GM19240 (cell line): ENCODE measurements around the gene FAM229A.
"Not testable (repeated sequence)": the region's sequence is repeated elsewhere in the genome, so short reads cannot be mapped to it uniquely, and the experiment has no call there.

Experiments used
- DNase-seq: peaks from one replicate; pipeline ENCODE4 v3.0.0; 2011; ENCODE audit warnings: low spot score; ENCODE audit not compliant: insufficient read length

The FAM229A gene

DNA sequence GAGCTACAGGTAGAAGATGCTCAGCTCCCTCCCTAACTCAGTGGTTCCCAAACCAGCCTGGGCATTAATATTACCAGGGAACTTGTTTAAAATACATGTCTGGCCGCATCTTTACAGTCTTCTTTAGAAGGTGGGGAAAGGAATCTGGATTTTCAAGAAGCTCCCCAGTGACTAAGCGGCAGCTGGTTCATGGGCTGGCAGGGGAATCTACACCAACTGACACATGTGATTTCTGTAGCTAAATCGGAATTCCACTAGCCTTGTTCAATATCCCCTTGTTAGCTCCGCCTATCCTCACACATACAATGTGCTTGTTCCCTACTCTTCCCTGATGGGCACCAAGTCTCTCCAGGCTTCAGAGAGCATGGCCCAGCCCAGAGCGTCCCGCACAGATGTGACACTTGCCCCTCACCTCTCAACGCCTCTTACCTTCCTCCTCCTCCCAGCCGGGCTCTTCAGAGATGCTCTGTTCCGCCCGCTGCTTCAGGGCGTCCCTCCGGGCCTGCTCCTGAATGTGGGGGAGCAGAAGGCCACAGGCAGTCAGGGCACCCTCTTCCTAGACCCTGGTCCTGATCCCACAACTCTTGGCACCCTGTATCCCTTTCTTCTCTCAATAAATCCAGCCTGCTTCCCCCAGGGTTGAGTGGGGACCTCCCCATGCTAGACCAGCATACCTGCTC lies 15.4 kb upstream of the FAM229A start:
- DNase-seq = no peak

DNA sequence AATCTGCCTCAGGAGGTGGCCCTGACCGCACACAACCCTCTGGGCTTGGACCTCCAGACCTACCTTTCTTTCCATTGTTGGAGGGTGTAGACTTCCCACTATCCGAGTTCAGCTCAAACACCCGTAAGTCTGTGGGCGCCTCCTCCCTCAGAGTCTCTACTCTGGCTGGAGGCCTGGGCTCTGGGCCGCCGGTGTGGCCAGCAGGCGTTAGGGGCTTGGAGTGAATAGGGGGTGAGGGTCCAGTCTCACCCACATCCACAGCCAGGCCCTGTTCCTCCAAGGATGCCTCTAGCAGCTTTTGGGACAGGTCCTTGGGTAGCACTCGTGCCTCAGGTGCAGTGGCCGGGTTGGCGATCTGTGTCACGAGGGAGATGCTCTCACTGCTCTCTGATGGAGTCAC lies 13.9 kb upstream of the FAM229A start:
- DNase-seq = no peak

DNA sequence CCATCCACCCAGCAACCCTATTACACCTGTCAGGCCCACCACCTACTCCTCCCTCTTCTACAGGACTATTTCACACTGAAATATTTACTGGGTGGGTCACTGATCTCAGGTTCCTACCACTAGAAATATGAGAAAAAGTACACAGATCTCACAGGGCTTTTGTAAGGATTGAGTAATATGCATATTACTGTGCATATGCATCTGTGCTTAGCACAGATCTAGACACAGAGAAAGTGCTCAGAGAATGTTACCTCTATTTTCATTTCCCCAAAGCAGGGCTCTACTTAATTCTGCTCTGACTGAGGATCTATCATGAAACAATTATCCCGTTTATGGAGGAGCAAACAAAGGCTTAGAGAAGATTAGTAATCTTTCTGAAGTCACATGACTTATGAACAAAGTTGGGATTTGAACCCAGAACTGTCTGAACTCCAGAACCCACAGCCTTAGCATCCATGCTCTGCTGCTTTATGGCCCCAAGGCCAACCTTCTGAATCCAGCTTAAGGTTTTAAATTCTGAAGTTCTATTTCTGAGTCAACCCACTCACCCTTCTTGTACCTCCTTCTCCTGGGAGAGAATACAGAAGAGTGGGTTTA lies 11.8 kb upstream of the FAM229A start:
- DNase-seq = no peak

DNA sequence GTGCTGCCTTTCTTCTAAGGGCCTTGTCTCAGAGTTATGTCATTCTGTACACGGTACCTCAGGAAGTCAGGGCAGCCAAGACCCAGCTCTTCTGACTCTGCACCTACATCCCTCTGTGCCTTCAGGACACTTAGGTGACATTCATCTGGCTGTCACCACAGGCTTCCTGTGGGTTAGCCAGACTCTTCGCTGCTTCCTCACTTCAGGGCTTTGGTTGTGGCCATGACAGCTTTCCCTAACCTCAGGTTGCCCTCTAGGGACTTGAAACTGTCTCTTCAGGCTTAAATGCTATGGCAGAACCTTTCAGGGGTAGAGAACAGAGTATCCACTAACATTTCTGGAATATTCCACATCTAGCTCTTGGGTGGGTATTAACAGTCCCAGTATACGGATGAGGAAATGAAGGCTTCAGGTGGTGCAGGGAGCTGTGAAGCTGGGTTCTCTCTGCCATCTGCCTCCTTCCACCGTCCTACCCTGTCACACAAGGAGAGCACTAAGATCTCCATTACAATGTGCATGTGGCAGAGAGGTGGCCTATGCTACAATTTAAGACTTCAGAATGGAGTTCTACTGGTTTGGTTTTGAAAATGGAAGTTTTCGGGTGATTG lies 10.0 kb upstream of the FAM229A start:
- no peak for DNase-seq

DNA sequence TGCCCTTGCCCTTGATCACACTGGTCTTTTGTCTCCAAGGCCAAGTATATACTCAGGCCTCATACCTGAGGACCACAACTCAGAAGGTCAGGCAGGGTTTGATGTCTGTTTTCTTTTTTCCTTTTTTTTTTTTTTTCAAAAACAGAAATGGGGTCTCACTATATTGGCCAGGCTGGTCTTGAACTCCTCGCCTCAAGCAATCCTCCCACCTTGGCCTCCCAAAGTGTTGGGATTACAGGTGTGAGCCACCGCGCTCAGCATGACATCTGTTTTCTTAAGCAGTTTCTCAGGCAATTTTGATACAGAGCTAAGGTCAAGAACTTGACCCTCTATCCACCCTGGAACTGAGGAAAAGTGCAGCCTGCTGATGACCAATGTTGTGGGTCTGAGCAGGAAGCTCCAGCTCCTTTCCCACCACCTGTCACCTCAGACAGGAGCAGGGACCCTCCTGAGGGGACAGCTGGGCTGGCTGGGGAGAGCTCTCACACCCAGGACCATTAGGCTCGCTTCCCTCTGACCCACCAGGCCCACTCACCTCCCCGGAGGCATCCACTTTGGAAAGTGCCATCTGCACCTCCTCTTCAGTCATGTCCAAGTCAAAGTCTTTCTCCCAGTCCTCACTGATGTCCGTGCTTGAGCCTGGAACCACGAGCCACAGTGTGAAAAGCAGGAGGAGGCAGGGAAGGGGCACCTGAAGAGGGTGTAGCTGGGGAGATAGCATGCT lies 5.8 kb upstream of the FAM229A start:
- no peak for DNase-seq

DNA sequence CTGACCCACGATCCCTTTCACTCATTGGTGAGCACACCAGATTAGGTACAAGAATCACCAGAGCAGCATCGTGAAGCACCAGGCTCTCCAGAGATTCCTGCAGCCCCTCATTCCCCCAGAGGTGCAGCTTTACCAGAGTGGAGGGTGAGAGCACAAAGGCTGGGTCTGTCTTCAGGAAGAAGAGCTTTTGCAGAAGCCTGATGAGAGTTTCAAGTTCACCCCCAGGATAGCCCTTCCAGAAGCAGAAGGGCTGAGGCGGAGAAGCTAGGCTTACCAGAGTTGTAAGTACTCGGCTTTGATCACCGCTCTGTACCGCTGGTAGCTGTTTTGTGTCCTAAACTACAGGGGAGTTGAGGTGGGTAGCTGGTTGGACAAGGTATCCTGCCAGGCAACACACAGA lies 3.2 kb upstream of the FAM229A start:
- no peak for DNase-seq

DNA sequence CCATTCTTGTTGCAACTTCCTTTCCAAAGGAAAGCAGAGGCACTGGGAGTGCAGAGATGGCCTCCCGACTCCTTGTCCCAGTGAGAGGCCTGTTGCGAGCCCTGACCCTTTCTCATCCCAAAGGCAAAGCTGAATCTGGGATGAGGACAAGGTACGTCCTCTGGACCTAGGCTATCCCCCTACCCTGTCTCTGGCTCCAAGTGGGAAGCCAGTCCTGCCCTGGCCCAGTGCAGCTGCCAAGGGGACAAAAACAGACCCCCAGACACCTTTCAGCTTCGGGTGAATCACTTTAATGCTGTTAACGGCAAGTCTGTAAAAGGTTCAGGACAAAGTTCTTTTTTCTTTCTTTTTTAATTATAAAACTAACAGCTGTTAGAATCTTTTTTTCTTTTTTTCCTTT lies 2.6 kb upstream of the FAM229A start:
- DNase-seq = no peak

DNA sequence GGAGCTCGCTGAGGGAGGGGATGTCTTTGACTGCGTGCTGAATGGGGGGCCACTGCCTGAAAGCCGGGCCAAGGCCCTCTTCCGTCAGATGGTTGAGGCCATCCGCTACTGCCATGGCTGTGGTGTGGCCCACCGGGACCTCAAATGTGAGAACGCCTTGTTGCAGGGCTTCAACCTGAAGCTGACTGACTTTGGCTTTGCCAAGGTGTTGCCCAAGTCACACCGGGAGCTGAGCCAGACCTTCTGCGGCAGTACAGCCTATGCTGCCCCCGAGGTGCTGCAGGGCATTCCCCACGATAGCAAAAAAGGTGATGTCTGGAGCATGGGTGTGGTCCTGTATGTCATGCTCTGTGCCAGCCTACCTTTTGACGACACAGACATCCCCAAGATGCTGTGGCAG lies 1.4 kb upstream of the FAM229A start:
- no peak for DNase-seq

DNA sequence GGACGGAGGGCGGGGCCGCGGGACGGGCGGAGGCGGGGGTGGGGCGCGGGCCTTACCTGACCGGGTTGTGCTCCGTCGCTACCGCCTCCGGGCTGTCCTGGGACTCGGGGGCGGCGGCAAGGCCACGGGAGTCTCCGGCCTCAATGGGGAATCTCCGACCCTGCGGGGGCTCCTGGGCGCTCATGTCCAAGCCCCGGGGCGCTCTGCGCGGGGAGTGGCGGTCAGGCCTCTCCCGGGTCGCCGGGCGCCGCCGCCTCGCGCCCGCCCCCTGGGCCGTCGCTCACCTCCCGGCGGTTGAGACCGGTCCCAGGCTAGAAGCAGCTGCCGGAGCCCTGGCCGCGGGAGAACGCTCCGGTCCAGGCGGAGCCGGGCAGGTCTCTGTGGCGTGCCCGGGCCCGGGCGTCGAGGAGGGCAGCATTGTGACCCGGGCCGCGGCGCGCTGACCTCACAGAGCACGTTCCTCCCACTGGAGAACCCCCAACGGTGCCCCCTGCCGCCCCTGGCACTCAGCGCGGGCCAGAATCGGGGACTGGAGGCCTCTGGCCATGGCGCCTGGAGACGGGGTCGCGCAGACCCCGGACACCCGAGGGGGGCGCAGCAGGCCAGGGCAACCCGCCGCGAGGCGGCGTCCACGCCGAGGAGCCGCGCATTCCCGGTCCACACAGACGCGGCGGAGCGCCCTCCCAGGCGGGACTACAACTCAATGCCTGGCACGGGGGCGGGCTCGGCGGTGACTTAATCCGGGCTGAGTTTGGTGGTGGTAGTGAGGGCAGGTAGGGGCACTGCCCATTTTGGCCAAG lies 411 bp downstream of the FAM229A start:
- no peak for DNase-seq

DNA sequence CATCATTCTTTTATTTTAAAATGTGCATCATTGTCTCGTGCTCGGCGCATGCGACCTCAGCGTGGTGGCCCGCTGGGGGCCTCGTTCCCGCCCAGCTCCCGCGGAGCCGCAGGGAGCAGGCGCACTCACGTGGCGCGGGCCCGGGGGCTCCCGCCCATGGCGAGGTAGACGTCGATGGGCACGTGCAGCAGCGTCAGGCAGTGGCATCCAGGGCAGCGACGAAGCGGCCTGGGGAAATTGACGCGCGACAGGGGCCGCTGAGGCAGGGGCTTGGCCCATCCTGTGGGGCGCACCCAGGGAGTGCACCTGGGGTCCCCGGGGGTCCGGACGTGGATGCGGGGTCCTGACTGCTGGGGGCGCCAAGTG lies 994 bp downstream of the FAM229A start:
- DNase-seq = no peak

DNA sequence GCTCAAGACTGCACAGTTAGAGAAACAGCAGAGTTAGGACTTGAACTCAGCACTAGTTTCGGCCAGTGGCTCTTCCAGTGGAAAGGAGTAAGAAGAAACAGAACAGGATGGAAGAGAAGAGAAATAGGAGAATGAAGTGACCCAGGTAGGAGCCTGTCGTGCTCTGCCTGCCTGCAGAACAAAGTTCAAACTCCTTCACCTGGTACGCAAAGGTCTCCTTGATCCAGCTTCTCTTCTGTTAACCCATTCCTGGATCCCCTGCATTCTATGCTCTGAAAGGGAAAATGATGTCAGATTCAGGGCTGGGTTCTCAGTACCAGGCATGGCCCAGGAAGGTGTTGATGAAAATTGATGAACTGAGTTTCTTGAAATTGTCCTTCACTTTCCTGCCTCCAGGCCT lies 3.9 kb downstream of the FAM229A start:
- DNase-seq = no peak

DNA sequence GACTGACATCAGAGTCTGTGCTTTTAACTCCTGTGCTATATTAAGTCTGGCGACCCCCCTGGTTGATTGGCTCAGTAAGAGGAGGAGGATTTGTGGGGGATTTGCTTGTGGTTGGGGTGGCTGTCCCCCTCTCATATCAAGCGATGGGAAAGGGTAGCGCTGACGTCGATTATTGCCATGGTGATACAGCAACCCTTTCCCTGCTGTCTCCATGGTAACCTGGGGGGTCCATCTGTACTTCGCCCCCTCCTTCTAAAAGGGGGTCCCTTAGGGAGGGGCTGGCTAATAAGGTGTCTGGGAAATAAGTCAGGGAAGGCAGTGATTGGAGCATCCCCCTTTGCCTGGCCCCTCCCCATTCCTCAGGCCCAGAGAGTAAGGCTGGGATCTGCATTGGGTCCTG lies 4.7 kb downstream of the FAM229A start:
- DNase-seq = no peak

DNA sequence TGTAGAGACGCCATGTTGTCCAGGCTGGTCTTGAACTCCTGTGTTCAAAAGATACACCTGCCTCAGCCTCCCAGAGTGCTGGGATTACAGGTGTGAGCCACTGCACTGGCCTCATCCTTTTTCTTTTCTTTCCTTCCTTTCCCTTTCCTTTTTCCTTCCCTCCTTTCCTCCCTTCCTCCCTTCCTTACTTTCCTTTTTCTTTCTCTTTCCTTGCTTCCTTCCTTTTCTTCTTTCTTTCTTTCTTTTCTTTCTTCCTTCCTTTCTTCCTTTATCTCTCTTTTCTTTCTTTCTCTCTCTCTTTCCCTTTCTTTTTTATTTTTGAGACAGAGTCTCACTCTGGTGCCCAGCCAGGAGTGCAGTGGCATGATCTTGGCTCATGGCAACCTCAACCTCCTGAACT lies 5.8 kb downstream of the FAM229A start:
- DNase-seq = no peak

DNA sequence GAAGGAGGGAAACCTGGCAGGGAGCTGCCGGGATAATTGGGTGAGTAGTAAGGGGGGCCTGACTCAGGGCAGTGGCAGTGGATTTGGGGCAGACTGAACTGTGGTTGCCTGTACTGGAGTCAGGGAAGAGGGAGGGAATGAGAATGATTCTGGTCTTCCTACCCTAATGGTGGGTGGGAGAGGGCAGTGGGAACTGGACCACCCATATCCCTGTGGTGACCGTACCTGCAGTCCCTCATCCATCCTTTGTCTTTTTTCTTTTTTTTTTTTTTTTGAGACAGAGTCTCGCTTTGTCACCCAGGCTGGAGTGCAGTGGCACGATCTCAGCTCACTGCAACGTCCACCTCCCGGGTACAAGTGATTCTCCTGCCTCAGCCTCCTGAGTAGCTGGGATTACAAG lies 6.5 kb downstream of the FAM229A start:
- DNase-seq = not testable (repeated sequence)

DNA sequence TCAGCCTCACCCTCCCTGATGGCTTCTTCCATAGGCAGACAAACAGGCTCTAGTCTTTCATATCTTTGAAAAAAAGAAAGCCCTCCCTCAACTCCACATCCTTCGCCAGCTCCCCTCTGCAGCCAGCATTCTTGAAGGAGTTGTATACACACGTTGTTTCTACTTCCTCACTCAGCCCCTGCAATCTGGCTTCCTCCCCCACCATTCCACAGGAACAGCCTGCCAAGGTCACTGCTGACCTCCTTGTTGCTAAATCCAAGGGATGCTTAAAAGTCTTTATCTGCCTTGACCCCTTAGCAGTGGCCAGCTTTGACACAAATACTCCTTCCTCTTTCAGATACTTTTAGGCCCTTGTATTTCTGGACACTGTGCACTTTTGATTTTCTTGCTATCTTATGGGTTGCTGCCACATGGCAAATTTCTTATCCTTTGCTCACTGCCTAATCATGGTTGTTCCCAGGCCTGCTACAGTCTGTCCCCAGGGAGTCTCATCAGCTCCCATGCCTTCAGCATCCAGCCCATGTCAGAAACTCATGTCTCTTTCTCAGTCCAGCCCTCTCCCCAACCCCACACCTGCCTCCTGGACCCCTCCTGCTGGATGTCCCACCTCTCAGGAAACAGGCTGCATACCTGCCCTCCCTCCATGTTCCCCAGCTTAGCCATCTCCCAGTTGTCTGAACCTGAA lies 8.3 kb downstream of the FAM229A start:
- no peak for DNase-seq

DNA sequence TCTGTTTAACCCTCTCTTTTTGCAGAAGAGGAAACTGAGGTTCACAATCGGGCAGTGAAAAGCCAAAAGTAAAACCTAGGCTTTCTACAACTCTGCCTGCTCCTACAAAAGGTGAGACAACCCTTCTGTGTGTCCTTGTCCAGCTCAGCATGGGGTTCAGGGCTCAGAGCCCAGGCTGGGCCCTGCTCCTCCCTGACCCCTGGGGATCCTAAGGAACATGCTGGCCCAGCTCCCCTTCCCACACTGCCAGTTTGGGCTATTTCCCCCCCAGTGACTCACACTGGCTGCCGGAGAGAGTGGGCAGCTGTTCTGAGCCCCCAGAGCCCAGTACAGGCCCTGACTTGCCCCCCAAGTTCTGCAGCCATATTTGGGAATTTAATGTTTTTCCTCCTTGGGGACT lies 8.9 kb downstream of the FAM229A start:
- DNase-seq = no peak

DNA sequence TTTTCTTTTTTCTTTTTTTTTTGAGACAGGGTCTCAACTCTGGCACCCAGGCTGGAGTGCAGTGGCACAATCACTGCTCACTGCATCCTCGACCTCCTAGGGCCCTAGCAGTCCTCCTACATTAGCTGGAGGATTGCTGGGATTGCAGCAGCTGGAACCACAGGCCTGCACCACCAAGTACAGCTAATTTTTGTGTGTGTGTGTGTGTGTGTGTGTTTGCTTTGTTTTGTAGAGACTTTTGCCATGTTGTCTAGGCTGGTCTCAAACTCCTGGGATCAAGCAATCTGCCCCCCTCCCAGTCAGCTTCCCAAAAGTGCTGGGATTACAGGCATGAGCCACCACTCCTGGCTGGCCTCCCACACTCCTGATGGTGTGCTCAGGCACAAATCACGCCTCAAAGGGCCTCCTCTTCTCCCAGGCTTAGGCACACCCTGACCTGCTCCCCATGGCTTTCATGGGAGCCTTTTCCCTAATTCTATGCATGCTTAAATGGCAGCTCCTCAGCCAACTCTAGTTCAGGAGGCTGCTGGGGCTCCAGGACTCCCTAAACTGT lies 9.4 kb downstream of the FAM229A start:
- DNase-seq = no peak

DNA sequence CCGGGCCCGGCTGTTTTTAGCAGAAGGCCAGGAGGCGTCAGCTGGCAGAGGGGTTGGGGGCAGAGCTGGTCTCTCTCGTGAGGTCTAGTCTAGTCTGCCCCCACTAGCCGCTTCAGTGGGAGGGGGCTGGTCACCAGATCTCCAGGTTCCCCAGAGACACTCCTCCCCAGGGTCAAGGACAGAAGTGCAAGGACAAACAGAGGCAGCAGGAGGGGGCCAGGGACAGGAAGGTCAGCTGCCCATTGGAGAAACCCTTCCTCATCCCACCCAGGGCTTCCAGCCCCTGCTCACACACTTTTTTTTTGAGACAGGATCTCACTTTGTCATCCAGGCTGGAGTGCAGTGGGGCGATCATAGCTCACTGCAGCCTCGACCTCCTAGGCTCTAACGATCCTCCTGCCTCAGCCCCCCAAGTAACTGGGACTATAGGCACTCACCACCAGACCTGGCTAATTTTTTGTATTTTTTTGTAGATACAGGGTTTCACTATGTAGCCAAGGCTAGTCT lies 10.0 kb downstream of the FAM229A start:
- DNase-seq = no peak

DNA sequence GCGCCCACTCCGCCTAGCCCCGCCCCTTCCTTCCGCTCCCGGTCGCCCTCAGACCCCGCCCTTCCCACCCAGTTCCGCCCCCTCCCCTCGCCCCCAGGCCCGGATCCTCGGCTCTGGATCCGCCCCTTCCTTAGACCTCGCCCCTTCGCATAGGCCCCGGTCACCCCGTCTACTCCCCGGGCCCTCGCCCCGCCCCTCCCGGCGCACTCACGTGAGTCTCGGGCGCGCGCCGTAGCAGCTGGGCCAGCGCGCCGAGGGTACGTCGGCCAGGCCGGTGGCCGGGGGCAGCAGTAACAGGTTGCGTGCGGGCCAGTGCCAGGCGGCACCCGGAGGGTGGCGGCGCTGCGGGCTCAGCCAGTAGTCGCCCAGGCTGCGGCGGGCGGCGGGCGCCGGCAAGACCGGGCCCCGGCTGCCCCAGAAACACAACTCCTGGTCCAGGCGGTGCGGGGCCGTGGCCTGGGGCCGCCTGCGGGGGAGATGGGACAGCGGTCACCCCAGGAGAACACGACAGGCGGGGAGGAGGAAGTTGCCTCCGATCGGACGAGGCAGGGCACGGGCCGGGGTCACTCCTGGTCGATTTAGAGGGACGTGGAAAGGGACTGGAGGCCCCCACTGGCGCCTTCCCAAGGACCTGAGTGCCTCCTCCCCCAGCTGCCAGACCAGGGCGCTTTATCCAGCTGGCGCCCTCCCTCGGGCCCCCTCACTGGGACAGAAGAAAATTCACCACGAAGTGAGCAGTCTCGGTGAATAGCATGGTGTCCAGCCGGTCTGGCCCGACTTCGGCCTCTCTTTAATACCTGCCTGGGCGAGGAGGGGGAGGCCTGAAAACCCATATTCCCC lies 10.7 kb downstream of the FAM229A start:
- peak; percentile 88 for DNase-seq
